Measurements from ENCODE around the gene MFGE8.
A peak's percentile ranks its signal among the peaks of the same experiment; 100 is the strongest.

Gene MFGE8

GRCh38 chr15:88896333-88897033 is 16.7 kb downstream of the MFGE8 start:
- Histone ChIP-seq H3K27ac (replicated peaks) (no peak overlapping the region), H3K4me3 (replicated peaks; ENCODE audit: insufficient read depth, low read length) (no peak overlapping the region), H3K27me3 (ENCODE audit: insufficient read depth, poor library complexity, severe bottlenecking) (peaks cover 30% of the 10 kb centered on the region)
- no peak for TF ChIP-seq POLR2AphosphoS5 (IDR thresholded peaks at IDR 0.05; ENCODE audit: low read depth)
- no peak for DNase-seq (ENCODE audit: low read depth in 1 of 2, low spot score in 1 of 2)

DNA sequence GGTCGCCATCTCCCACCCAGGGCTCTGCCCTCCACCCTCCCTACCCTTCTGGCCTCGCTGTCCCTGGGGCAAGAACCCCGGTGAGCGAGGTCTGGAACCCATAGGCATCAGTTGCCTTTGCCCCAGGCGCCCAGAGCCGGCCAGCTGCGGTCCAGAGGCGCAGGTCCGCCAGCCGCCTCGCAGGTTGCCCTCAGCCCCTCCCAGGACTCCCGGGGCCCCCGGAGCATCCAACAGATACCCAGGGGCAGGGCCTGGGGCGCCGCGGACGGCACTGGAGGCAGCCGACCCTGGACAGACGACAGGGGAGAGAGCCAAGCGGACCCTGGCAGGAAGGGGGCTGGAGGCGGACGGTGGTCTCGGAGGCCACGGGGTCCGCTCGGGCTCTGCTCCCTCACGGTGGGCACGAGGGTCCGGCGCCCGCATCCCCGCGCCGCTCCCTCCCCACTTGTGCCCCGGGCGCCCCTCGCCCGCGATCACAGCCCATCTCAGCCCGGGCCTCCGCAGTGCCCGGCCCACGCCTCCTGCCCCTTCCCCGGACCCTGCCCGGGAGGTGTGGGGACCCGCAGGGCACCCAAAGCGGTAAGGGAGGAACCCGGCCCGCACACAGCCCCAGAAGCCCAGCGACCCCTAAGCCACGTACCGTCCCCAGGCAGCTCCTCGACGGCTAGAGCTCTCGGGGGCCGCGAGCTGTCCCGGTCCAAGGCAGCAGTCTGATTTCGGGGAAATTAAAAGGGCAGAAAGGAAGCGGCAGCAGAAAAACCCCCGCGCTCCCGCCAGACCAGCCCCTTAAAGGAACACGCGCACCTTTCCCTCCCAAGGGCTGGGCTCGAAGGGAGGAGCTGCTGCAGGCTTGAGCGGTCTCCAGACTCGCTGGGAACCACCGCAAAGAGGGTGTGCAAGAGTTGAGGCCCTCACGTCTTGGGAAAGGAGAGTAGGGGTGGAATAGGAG is 18.1 kb downstream of the MFGE8 start, which contains the start of gene HAPLN3:
HAPLN3 (minus strand) TSS at position 726 of the 949 bp plus-strand sequence. CDS start 8,246 bp downstream, outside the sequence.
- H3K27ac ChIP-seq (replicated peaks) = no peak within 1 kb of the TSS
- DNase-seq (ENCODE audit: low read depth in 1 of 2, low spot score in 1 of 2) = no peak
- TF ChIP-seq SPI1 (IDR thresholded peaks at IDR 0.05; ENCODE audit: borderline replicate concordance, low read depth) (no peak), GABPA (IDR thresholded peaks at IDR 0.05; ENCODE audit: low read depth) (no peak), POLR2AphosphoS5 (IDR thresholded peaks at IDR 0.05; ENCODE audit: low read depth) (no peak), REST (IDR thresholded peaks at IDR 0.05; ENCODE audit: insufficient replicate concordance, low read depth) (no peak)
- TF ChIP-seq, protein P1, sequence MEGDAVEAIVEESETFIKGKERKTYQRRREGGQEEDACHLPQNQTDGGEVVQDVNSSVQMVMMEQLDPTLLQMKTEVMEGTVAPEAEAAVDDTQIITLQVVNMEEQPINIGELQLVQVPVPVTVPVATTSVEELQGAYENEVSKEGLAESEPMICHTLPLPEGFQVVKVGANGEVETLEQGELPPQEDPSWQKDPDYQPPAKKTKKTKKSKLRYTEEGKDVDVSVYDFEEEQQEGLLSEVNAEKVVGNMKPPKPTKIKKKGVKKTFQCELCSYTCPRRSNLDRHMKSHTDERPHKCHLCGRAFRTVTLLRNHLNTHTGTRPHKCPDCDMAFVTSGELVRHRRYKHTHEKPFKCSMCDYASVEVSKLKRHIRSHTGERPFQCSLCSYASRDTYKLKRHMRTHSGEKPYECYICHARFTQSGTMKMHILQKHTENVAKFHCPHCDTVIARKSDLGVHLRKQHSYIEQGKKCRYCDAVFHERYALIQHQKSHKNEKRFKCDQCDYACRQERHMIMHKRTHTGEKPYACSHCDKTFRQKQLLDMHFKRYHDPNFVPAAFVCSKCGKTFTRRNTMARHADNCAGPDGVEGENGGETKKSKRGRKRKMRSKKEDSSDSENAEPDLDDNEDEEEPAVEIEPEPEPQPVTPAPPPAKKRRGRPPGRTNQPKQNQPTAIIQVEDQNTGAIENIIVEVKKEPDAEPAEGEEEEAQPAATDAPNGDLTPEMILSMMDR (IDR thresholded peaks at IDR 0.05; ENCODE audit: insufficient read depth, low read length) = no peak
- H3K4me3 ChIP-seq (replicated peaks; ENCODE audit: insufficient read depth, low read length) = no peak within 1 kb of the TSS
- H3K27me3 ChIP-seq (ENCODE audit: insufficient read depth, poor library complexity, severe bottlenecking) = peaks cover 30% of the 10 kb centered on the region

DNA sequence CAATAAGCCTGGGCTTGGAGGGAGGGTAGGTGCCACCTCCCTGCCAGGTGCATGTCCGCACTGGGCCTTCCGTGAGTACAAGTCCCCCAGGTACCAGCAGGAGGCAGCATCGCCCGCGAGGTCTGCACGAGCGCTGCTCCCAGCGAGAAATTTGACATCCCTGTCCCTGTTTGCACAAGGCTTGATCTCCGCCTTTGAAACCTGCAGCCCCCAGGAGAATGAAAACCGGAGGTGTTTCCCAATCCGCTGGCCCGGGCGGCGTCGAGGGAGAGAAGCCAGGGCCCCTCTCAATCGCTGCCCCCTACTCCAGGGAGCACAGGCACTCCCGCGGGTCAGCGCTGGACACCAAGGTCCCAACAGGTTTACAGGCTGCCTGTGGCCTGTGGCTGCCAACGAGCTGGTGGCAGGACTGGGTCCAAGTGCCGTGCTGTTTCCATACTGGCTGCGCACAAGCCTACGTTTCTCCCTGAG is 18.8 kb downstream of the MFGE8 start:
- TF ChIP-seq REST (IDR thresholded peaks at IDR 0.05; ENCODE audit: insufficient replicate concordance, low read depth) = no peak
- TF ChIP-seq, protein P1 (IDR thresholded peaks at IDR 0.05; ENCODE audit: insufficient read depth, low read length) = no peak
- no peak for TF ChIP-seq GABPA (IDR thresholded peaks at IDR 0.05; ENCODE audit: low read depth)
- no peak for TF ChIP-seq SPI1 (IDR thresholded peaks at IDR 0.05; ENCODE audit: borderline replicate concordance, low read depth)
- no peak for TF ChIP-seq POLR2AphosphoS5 (IDR thresholded peaks at IDR 0.05; ENCODE audit: low read depth)
- Histone ChIP-seq H3K4me3 (replicated peaks; ENCODE audit: insufficient read depth, low read length) (no peak overlapping the region), H3K27ac (replicated peaks) (no peak overlapping the region), H3K27me3 (ENCODE audit: insufficient read depth, poor library complexity, severe bottlenecking) (peaks cover 30% of the 10 kb centered on the region)
- DNase-seq (ENCODE audit: low read depth in 1 of 2, low spot score in 1 of 2) = peak in 1 of 2 experiments; percentile 43

Data from HL-60 (cell line).